Panc1 (cell line): ENCODE results near the gene SEBOX. TPM values are rescaled to one million over a fixed set of nuclear protein-coding genes. Genes with fewer than 3 reads are reported as not detected.
A peak's percentile ranks its signal among the peaks of the same experiment; 100 is the strongest.

Experiments
- ATAC-seq: fragments of 200-7000 bp; cut with Tn5 transposase; 2 replicates; pipeline ENCODE4 v1.9.1; 2020; ENCODE audit warnings: mild to moderate bottlenecking, moderate library complexity
- BruUV-seq: library from RNA; stranded (reverse); fragments of 400-500 nt; replicated peaks from 2 replicates; lab custom pipeline; 2021; lab: Mats Ljungman, UMichigan
- CTCF ChIA-PET: fragments of 300-600 bp; sonication (Branson Sonifier 250); formaldehyde crosslinking; loops from one replicate; lab custom pipeline; 2022; ENCODE audit warnings: antibody characterized with exemption; lab: Charles Lee
- POLR2A ChIA-PET: fragments of 300-600 bp; sonication (Branson Sonifier 250); formaldehyde crosslinking; loops from one replicate; lab custom pipeline; 2022; ENCODE audit warnings: antibody characterized with exemption; lab: Charles Lee
- DNase-seq: peaks from one replicate; pipeline ENCODE4 v3.0.0-alpha.2; 2010; ENCODE audit warnings: low read depth, low spot score
- H3K27ac ChIP-seq: 2 replicates; pipeline ENCODE4 v1.5.1; 2011; ENCODE audit warnings: mild to moderate bottlenecking, low read length, inconsistent platforms
- H3K27me3 ChIP-seq: fragments of 200-500 bp; sonication (Bioruptor generic); 2 replicates; pipeline ENCODE4 v1.6.0; 2014; ENCODE audit warnings: low read length, inconsistent platforms; ENCODE audit not compliant: control insufficient read depth, insufficient read depth
- H3K36me3 ChIP-seq: fragments of 200-500 bp; sonication (Bioruptor generic); 2 replicates; pipeline ENCODE4 v1.5.1; 2014; ENCODE audit warnings: inconsistent platforms, mild to moderate bottlenecking, low read length, moderate library complexity; ENCODE audit not compliant: control insufficient read depth, insufficient read depth
- H3K4me1 ChIP-seq: 2 replicates; pipeline ENCODE4 v1.5.1; 2011; ENCODE audit warnings: inconsistent platforms, mild to moderate bottlenecking, low read length, moderate library complexity; ENCODE audit not compliant: control insufficient read depth, insufficient read depth
- H3K4me3 ChIP-seq, 2 experiments: 2 replicates each; pipeline ENCODE4 v1.5.1; 2011 to 2012; ENCODE audit warnings: low read depth in 2 of 2, low read length in 2 of 2, mild to moderate bottlenecking in 2 of 2, inconsistent platforms in 1 of 2, moderate library complexity in 1 of 2
- H3K9me3 ChIP-seq: fragments of 200-500 bp; sonication (Bioruptor generic); 2 replicates; pipeline ENCODE4 v1.5.1; 2014; ENCODE audit warnings: low read depth, mild to moderate bottlenecking, inconsistent platforms, low read length, moderate library complexity; ENCODE audit not compliant: control insufficient read depth, insufficient read depth
- POLR2AphosphoS5 ChIP-seq: IDR thresholded peaks from 2 replicates; pipeline ENCODE4 v1.6.1; 2012; ENCODE audit warnings: mild to moderate bottlenecking, low read depth, low read length, moderate library complexity
- REST ChIP-seq, 2 experiments: IDR thresholded peaks; 2 replicates each; pipeline ENCODE4 v1.6.1; 2011 to 2012; ENCODE audit warnings: low read depth in 2 of 2, control low read depth in 1 of 2, low read length in 1 of 2, mild to moderate bottlenecking in 1 of 2, moderate library complexity in 1 of 2; ENCODE audit not compliant: insufficient read depth in 1 of 2
- SIN3A ChIP-seq: IDR thresholded peaks from 2 replicates; pipeline ENCODE4 v1.6.1; 2012; ENCODE audit warnings: low read depth, mild to moderate bottlenecking, low read length, moderate library complexity, borderline replicate concordance; ENCODE audit not compliant: insufficient read depth
- TCF7L2 ChIP-seq: IDR thresholded peaks from 2 replicates; pipeline ENCODE4 v1.6.1; 2011; ENCODE audit warnings: mild to moderate bottlenecking, low read depth, low read length, inconsistent platforms
- in situ Hi-C: cut with HindIII; loops from 2 replicates; pipeline ENCODE4 v1.10.0; 2016; ENCODE audit warnings: low sequenced_read_pairs, low pct_unique_long_range_greater_than_20kb
- intact Hi-C: fragments of 100-400 bp; cut with micrococcal nuclease; formaldehyde crosslinking; loops from one replicate; pipeline ENCODE4 v1.10.0; 2022; ENCODE audit not compliant: unreplicated experiment
- total RNA-seq: library from RNA; stranded (reverse); gene quantifications from one replicate; pipeline ENCODE4 v1.2.1, GENCODE V29; 2021; ENCODE audit not compliant: unreplicated experiment
- TF ChIP-seq, protein P1 (sequence below): fragments of 450-650 bp; IDR thresholded peaks from 2 replicates; pipeline ENCODE4 v1.5.1; 2017; ENCODE audit warnings: mild to moderate bottlenecking

The SEBOX gene
- total RNA-seq, 1 experiment from 2014 or later = not detected

DNA sequence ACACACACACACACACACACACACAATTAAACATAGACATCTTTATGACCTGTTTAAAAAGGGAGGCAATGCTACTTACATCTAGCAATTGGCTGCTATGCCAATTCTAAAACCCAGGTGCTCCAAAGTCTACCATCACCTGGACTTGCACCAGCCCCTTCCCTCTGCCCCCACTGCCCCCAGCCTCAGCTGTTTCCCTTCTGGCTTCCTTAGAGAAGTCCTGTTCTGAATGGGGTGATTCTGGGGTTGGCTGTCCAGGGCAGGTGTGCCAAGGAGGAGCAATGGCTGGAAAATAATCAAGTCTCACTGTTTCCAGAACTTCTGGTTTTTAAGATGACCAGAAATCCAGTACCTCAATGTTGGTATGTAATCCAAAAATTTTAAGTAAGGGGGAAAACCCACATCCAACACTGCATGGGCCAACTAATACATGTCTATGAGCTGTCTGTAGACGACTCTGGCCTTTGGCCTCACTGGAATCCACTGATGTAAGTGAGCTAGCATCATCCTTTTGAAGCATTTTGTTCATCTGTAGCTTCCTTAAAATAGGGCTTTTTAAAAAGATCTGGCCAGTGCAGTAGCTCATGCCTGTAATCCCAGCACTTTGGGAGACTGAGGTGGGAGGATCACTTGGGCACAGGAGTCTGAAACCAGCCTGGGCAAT lies 31.8 kb downstream of the SEBOX start:
- H3K27ac ChIP-seq = no peak overlapping the region
- no peaks in the 10 kb centered on the region; the same call in 1 of the 2 replicates for H3K36me3 ChIP-seq
- peaks cover 24% of the 10 kb centered on the region for H3K4me1 ChIP-seq
- H3K27me3 ChIP-seq = no peaks in the 10 kb centered on the region
- TSS peak; percentile 50 for BruUV-seq
- in situ Hi-C loops = no loop called here
- H3K4me3 ChIP-seq = no peak overlapping the region
- TF ChIP-seq TCF7L2 (no peak), REST (IDR thresholded peaks at IDR 0.05; ENCODE audit: insufficient read depth in 1 of 2, low read depth in 2 of 2, low read length in 1 of 2) (no peak), SIN3A (no peak), POLR2AphosphoS5 (no peak)
- TF ChIP-seq, protein P1, sequence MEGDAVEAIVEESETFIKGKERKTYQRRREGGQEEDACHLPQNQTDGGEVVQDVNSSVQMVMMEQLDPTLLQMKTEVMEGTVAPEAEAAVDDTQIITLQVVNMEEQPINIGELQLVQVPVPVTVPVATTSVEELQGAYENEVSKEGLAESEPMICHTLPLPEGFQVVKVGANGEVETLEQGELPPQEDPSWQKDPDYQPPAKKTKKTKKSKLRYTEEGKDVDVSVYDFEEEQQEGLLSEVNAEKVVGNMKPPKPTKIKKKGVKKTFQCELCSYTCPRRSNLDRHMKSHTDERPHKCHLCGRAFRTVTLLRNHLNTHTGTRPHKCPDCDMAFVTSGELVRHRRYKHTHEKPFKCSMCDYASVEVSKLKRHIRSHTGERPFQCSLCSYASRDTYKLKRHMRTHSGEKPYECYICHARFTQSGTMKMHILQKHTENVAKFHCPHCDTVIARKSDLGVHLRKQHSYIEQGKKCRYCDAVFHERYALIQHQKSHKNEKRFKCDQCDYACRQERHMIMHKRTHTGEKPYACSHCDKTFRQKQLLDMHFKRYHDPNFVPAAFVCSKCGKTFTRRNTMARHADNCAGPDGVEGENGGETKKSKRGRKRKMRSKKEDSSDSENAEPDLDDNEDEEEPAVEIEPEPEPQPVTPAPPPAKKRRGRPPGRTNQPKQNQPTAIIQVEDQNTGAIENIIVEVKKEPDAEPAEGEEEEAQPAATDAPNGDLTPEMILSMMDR = no peak
- no peak for DNase-seq
- H3K9me3 ChIP-seq = no peaks in the 10 kb centered on the region
- no peak for ATAC-seq
- intact Hi-C loops = no loop called here
- ChIA-PET CTCF (interaction anchor here (0.7 kb wide), 1 partner anchor 152 kb away, joined by 4 read pairs; no protein-coding TSS in a partner anchor), POLR2A (no interaction called here)

- H3K4me1 ChIP-seq = peaks cover 18% of the 10 kb centered on the region
- ChIA-PET POLR2A (interaction anchor here (1.0 kb wide), 1 partner anchor 25 kb away, joined by 4 read pairs; the partner anchor contains the start of gene POLDIP2), CTCF (no interaction called here)
- H3K9me3 ChIP-seq = no peaks in the 10 kb centered on the region
- in situ Hi-C loops (no loop called here), intact Hi-C loops (no loop called here)
- H3K4me3 ChIP-seq = no peak overlapping the region
- TF ChIP-seq, protein P1 = no peak
- TF ChIP-seq TCF7L2 (no peak), REST (IDR thresholded peaks at IDR 0.05; ENCODE audit: insufficient read depth in 1 of 2, low read depth in 2 of 2, low read length in 1 of 2) (no peak), POLR2AphosphoS5 (no peak), SIN3A (no peak)
- H3K27ac ChIP-seq = no peak overlapping the region
- no TSS peak for BruUV-seq
- H3K27me3 ChIP-seq = no peaks in the 10 kb centered on the region
- ATAC-seq (no peak), DNase-seq (no peak)
- no peaks in the 10 kb centered on the region; the same call in 1 of the 2 replicates for H3K36me3 ChIP-seq
These were observed 33.0 kb downstream of the SEBOX start for GRCh38 chr17:28331891-28332420.
